ENCODE data around the gene SNX27.

SNX27 gene

DNA sequence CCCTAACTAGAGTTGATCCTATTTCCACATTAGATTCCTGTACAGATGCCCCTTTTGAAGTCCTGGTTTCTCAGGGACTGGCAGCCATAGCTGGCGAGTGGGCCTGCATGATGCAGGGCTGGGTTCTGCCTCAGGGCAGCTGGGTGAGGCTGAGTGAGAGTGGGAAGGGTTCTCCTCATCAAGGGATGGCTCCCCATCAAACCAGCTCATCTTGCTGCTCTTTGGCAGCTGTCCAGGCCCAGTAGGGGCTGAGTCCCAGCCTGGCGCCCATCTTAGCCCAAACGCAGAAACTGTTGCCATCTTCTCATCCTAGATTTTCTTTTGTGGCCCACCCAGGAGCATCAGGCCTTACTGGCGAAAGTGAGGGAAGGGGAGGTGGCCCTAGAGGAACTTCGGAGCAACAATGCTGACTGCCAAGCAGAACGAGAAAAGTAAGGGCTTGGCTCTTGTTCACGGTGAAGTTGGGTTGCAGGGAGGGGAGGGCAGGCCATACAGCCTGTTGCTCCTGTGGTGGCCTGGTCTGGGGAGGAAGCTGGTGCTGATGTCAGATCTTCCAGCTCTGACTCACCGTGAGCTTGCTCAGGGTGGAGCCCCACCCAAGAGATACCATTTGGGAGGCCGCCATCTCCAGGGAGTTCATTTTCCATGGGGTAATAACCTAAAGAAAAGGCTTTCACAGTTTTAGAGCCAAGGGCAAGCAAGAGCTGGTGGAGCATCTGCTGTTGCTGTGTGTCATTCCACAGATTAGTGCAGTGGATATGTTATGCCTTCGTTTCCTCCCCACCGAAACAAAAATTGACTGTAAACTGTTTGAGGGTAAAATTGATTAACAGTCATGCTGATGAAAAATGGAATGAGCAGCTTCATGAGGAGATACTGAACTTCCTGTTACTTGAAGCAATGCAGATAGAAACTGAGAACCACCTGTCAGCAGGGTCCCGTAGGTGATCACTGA lies 37.0 kb upstream of the SNX27 start:
- TF ChIP-seq CTCF (IDR thresholded peaks at IDR 0.05; ENCODE audit: insufficient read depth, missing control alignments) = no peak
- FAIRE-seq (no peak), DNase-seq (ENCODE audit: insufficient read length, low spot score) (no peak)

- DNase-seq (ENCODE audit: insufficient read length, low spot score) (no peak), FAIRE-seq (no peak)
- no peak for TF ChIP-seq CTCF (IDR thresholded peaks at IDR 0.05; ENCODE audit: insufficient read depth, missing control alignments)
Measured at GRCh38 chr1:151577173-151577572, 34.7 kb upstream of the SNX27 start.

- FAIRE-seq (no peak), DNase-seq (ENCODE audit: insufficient read length, low spot score) (no peak)
- no peak for TF ChIP-seq CTCF (IDR thresholded peaks at IDR 0.05; ENCODE audit: insufficient read depth, missing control alignments)
Measured at GRCh38 chr1:151578941-151579340, 32.9 kb upstream of the SNX27 start.

DNA sequence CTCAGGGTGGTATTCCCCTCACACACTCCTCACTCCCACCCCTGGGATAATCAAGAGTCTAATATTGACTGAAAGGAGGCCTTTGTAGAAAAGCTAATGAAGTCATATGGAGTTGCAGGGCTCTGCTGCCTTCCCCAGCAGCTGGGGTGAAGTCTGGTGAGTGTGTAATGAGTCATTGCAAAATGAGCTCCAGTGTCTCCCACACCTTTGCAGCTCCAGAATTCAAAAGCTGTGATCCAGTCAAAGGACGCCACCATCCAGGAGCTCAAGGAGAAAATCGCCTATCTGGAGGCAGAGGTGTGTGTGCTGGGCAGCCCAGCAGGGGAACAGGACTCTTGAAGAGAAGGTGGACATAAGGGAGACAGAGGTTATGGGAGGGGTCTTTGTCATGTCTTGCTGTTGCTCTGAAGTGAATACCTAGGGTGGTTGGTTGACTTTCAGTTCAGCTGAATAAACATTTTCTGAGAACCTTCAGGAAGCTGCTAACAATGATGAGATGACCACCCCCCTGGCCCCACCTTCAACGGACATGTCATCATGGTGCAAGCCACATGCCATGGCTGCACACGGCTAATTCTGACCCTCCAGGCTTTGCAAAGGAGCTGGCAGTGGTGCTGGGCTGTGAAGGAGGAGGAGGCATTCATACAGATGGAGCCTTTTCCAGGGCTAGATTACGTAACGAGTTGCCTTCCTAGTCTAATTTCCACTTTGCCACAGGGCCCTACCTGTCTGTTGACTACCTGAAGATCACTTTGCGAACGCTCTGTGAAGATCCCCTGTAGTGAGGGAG lies 32.2 kb upstream of the SNX27 start:
- TF ChIP-seq CTCF (IDR thresholded peaks at IDR 0.05; ENCODE audit: insufficient read depth, missing control alignments) = no peak
- no peak for DNase-seq (ENCODE audit: insufficient read length, low spot score)
- FAIRE-seq = no peak

GRCh38 chr1:151581451-151581850 lies 30.4 kb upstream of the SNX27 start:
- no peak for TF ChIP-seq CTCF (IDR thresholded peaks at IDR 0.05; ENCODE audit: insufficient read depth, missing control alignments)
- FAIRE-seq (no peak), DNase-seq (ENCODE audit: insufficient read length, low spot score) (no peak)

- DNase-seq (ENCODE audit: insufficient read length, low spot score) = no peak
- FAIRE-seq = no peak
- TF ChIP-seq CTCF (IDR thresholded peaks at IDR 0.05; ENCODE audit: insufficient read depth, missing control alignments) = no peak
Measured at GRCh38 chr1:151581921-151582320, 29.9 kb upstream of the SNX27 start.
